ENCODE data around the gene FOXP1. TPM values are rescaled to one million over a fixed set of nuclear protein-coding genes. Genes with fewer than 3 reads are reported as not detected.

FOXP1 gene
- total RNA-seq, 1 donor from 2014 or later, result 27.3 TPM

GRCh38 chr3:71358243-71358642 is 225.3 kb downstream of the FOXP1 start:
- H3K79me2 ChIP-seq (ENCODE audit: low read depth), result no peaks in the 10 kb centered on the region
- Mint-ChIP-seq H3K4me1 (peaks cover 6% of the 10 kb centered on the region), H3K4me3 (no peak overlapping the region), H3K36me3 (no peaks in the 10 kb centered on the region), H3K9me3 (no peaks in the 10 kb centered on the region), H3K27ac (no peak overlapping the region), H3K27me3 (ENCODE audit: insufficient read depth, low read depth) (peaks cover 7% of the 10 kb centered on the region)
- DNase-seq (ENCODE audit: low spot score), result no peak
- H3F3A ChIP-seq (ENCODE audit: low read depth), result no peaks in the 10 kb centered on the region
- no peaks in the 10 kb centered on the region for H3K36me3 ChIP-seq
- no peak overlapping the region for H3K9ac ChIP-seq
- no peak overlapping the region for H2AFZ ChIP-seq (replicated peaks)
- H3K4me2 ChIP-seq, result no peak overlapping the region
- H3K9me3 ChIP-seq (ENCODE audit: low read depth), result no peaks in the 10 kb centered on the region
- no peak overlapping the region for H3K27ac ChIP-seq
- H3K4me3 ChIP-seq, result no peak overlapping the region
- no peaks in the 10 kb centered on the region for H3K27me3 ChIP-seq
- H4K20me1 ChIP-seq (ENCODE audit: low read depth), result no peaks in the 10 kb centered on the region
- H3K4me1 ChIP-seq, result no peaks in the 10 kb centered on the region
- TF ChIP-seq CTCF (IDR thresholded peaks at IDR 0.05), result no peak
- no peak for TF ChIP-seq EZH2phosphoT487 (IDR thresholded peaks at IDR 0.05)
- TF ChIP-seq EZH2 (IDR thresholded peaks at IDR 0.05), result no peak

- H3K36me3 Mint-ChIP-seq, result no peaks in the 10 kb centered on the region
- H3K4me1 ChIP-seq, result no peaks in the 10 kb centered on the region
- H3K4me1 Mint-ChIP-seq, result peaks cover 6% of the 10 kb centered on the region
- no peak overlapping the region for H3K4me2 ChIP-seq
- H3K4me3 ChIP-seq, result no peak overlapping the region
- no peaks in the 10 kb centered on the region for H4K20me1 ChIP-seq (ENCODE audit: low read depth)
- H2AFZ ChIP-seq (replicated peaks), result no peak overlapping the region
- no peak for DNase-seq (ENCODE audit: low spot score)
- no peaks in the 10 kb centered on the region for H3F3A ChIP-seq (ENCODE audit: low read depth)
- no peaks in the 10 kb centered on the region for H3K27me3 ChIP-seq
- H3K9ac ChIP-seq, result no peak overlapping the region
- H3K27ac Mint-ChIP-seq, result no peak overlapping the region
- H3K36me3 ChIP-seq, result no peaks in the 10 kb centered on the region
- TF ChIP-seq EZH2phosphoT487 (IDR thresholded peaks at IDR 0.05), result no peak
- TF ChIP-seq CTCF (IDR thresholded peaks at IDR 0.05), result no peak
- TF ChIP-seq EZH2 (IDR thresholded peaks at IDR 0.05), result no peak
- no peaks in the 10 kb centered on the region for H3K9me3 Mint-ChIP-seq
- H3K79me2 ChIP-seq (ENCODE audit: low read depth), result no peaks in the 10 kb centered on the region
- H3K27me3 Mint-ChIP-seq (ENCODE audit: insufficient read depth, low read depth), result no peaks in the 10 kb centered on the region
- no peak overlapping the region for H3K27ac ChIP-seq
- H3K4me3 Mint-ChIP-seq, result no peak overlapping the region
- H3K9me3 ChIP-seq (ENCODE audit: low read depth), result no peaks in the 10 kb centered on the region
Observed at GRCh38 chr3:71356265-71356664, 227.3 kb downstream of the FOXP1 start.

DNA sequence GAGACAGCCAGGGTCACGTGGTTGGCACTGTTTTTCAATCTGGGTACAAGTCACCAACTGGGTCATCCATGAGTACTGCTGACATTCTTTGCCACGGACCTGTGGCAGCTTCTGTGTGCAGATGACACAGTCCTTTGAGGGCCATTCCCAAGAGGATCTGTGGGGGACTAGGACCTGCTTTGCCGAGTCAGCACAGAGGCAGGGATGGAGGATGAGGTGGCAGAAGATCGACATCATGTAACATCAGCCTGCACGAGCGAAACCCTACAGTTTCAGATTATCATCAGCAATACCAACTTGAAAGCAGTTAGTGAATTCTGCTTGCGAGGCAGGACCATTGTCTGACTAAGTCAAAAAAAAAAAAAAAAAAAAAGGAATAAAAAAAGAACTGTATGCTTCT is 227.7 kb downstream of the FOXP1 start:
- H3K9ac ChIP-seq, result no peak overlapping the region

More for the DNA sequence above, 227.7 kb downstream of the FOXP1 start:
- Histone ChIP-seq H3K9me3 (ENCODE audit: low read depth) (no peaks in the 10 kb centered on the region), H3K79me2 (ENCODE audit: low read depth) (no peaks in the 10 kb centered on the region), H3F3A (ENCODE audit: low read depth) (no peaks in the 10 kb centered on the region), H3K4me1 (no peaks in the 10 kb centered on the region), H3K4me2 (no peak overlapping the region), H4K20me1 (ENCODE audit: low read depth) (no peaks in the 10 kb centered on the region), H3K4me3 (no peak overlapping the region), H3K27ac (no peak overlapping the region), H3K27me3 (no peaks in the 10 kb centered on the region), H3K36me3 (no peaks in the 10 kb centered on the region), H2AFZ (replicated peaks) (no peak overlapping the region)
- Mint-ChIP-seq H3K27me3 (ENCODE audit: insufficient read depth, low read depth) (no peaks in the 10 kb centered on the region), H3K27ac (no peak overlapping the region), H3K4me1 (peaks cover 6% of the 10 kb centered on the region), H3K4me3 (no peak overlapping the region), H3K9me3 (no peaks in the 10 kb centered on the region), H3K36me3 (no peaks in the 10 kb centered on the region)
- no peak for TF ChIP-seq EZH2phosphoT487 (IDR thresholded peaks at IDR 0.05)
- no peak for TF ChIP-seq EZH2 (IDR thresholded peaks at IDR 0.05)
- no peak for TF ChIP-seq CTCF (IDR thresholded peaks at IDR 0.05)
- DNase-seq (ENCODE audit: low spot score), result no peak

Measured in neural progenitor cell (in vitro differentiated cells).